Tibial nerve (tissue), 4 donors: ENCODE results near the gene DNAH10. TPM values are rescaled to one million over a fixed set of nuclear protein-coding genes. Genes with fewer than 3 reads are reported as not detected.

ENCODE experiments used
- DNase-seq, 2 donors: peaks; one replicate each; pipeline ENCODE4 v3.0.0-alpha.2; 2019; ENCODE audit warnings: low spot score in 2 of 2
- H3K27ac ChIP-seq, 4 donors: fragments of 200-600 bp; sonication (generic) in 3 of 4; one replicate each; pipeline ENCODE4 v1.5.1; 2017 to 2019; ENCODE audit warnings: mild to moderate bottlenecking in 1 of 4
- H3K27me3 ChIP-seq, 2 donors: fragments of 200-600 bp; sonication (generic) in 1 of 2; one replicate each; pipeline versions ENCODE4 v1.5.1 to v1.6.0; 2017 to 2019
- H3K36me3 ChIP-seq, 3 donors: fragments of 200-600 bp; sonication (generic); one replicate each; pipeline ENCODE4 v1.5.1; 2018 to 2019
- H3K4me1 ChIP-seq, 4 donors: fragments of 200-600 bp; sonication (generic) in 3 of 4; one replicate each; pipeline ENCODE4 v1.5.1; 2017 to 2019
- H3K4me3 ChIP-seq, 4 donors: fragments of 200-600 bp; sonication (generic) in 3 of 4; one replicate each; pipeline ENCODE4 v1.5.1; 2017 to 2019; ENCODE audit warnings: mild to moderate bottlenecking in 1 of 4, moderate library complexity in 1 of 4
- H3K9me3 ChIP-seq, 4 donors: fragments of 200-600 bp; sonication (generic) in 3 of 4; one replicate each; pipeline ENCODE4 v1.5.1; 2017 to 2019
- CTCF ChIP-seq, 5 experiments: fragments of 200-600 bp in 3 of 5; fragments of 450-650 bp in 2 of 5; sonication (generic) in 3 of 5; IDR thresholded peaks; one replicate each; pipeline ENCODE4 v1.5.1; 2016 to 2019; ENCODE audit warnings: antibody characterized with exemption in 5 of 5, mild to moderate bottlenecking in 3 of 5, moderate library complexity in 2 of 5
- EP300 ChIP-seq, 2 donors: sonication (generic); formaldehyde crosslinking; IDR thresholded peaks; one replicate each; pipeline ENCODE4 v1.6.1; 2017; ENCODE audit warnings: antibody characterized with exemption in 2 of 2, mild to moderate bottlenecking in 1 of 2
- POLR2A ChIP-seq, 2 donors: fragments of 450-650 bp; IDR thresholded peaks; one replicate each; pipeline ENCODE4 v1.6.1; 2017; ENCODE audit warnings: antibody characterized with exemption in 2 of 2, mild to moderate bottlenecking in 2 of 2, moderate library complexity in 2 of 2
- WGBS, 2 donors: methylation state at CpG; one replicate each; pipeline ENCODE4 v1.1.5; 2018; 5-methylcytosine and 5-hydroxymethylcytosine counted together
- total RNA-seq, 4 donors: library from RNA; depleted of rRNA; stranded (reverse); fragments of >200 nt; gene quantifications; one replicate each; pipeline ENCODE4 v1.1.0, GENCODE V29; 2016

The DNAH10 gene
- total RNA-seq, 4 donors from 2014 or later: 3.1 TPM; not detected in 3

- Histone ChIP-seq H3K27me3 (no peaks in the 10 kb centered on the region), H3K27ac (no peak overlapping the region), H3K36me3 (peaks cover 0 to 93% (median 4%) of the 10 kb centered on the region in 3 donors), H3K9me3 (no peaks in the 10 kb centered on the region), H3K4me3 (no peak overlapping the region), H3K4me1 (no peaks in the 10 kb centered on the region)
- no peak for TF ChIP-seq POLR2A (IDR thresholded peaks at IDR 0.05)
- no peak for TF ChIP-seq EP300 (IDR thresholded peaks at IDR 0.05)
- TF ChIP-seq CTCF (IDR thresholded peaks at IDR 0.05): no peak
- WGBS, 2 donors: 72 to 79% methylated on average over 12 of the region's 12 CpGs
- no peak for DNase-seq
Observed at GRCh38 chr12:123744836-123745235, 17.3 kb upstream of the DNAH10 start.

GRCh38 chr12:123747309-123747708 is 14.8 kb upstream of the DNAH10 start:
- Histone ChIP-seq H3K36me3 (peaks cover 0 to 92% (median 0%) of the 10 kb centered on the region in 3 donors), H3K27me3 (no peaks in the 10 kb centered on the region), H3K27ac (no peak overlapping the region), H3K4me1 (no peaks in the 10 kb centered on the region), H3K4me3 (no peak overlapping the region), H3K9me3 (no peaks in the 10 kb centered on the region)
- no peak for DNase-seq
- no peak for TF ChIP-seq CTCF (IDR thresholded peaks at IDR 0.05)
- no peak for TF ChIP-seq POLR2A (IDR thresholded peaks at IDR 0.05)
- no peak for TF ChIP-seq EP300 (IDR thresholded peaks at IDR 0.05)
- WGBS, 2 donors: 80 to 82% methylated on average over 5 of the region's 5 CpGs

- Histone ChIP-seq H3K4me3 (no peak overlapping the region), H3K9me3 (no peaks in the 10 kb centered on the region), H3K27me3 (no peaks in the 10 kb centered on the region), H3K36me3 (peaks cover 0 to 92% (median 4%) of the 10 kb centered on the region in 3 donors), H3K4me1 (no peaks in the 10 kb centered on the region), H3K27ac (no peak overlapping the region)
- WGBS, 2 donors: 84 to 87% methylated on average over 6 of the region's 6 CpGs
- DNase-seq: no peak
- no peak for TF ChIP-seq EP300 (IDR thresholded peaks at IDR 0.05)
- TF ChIP-seq POLR2A (IDR thresholded peaks at IDR 0.05): no peak
- no peak for TF ChIP-seq CTCF (IDR thresholded peaks at IDR 0.05)
Observed at GRCh38 chr12:123748161-123748560, 13.9 kb upstream of the DNAH10 start.

GRCh38 chr12:123748661-123749060 is 13.4 kb upstream of the DNAH10 start:
- no peaks in the 10 kb centered on the region for H3K4me1 ChIP-seq
- TF ChIP-seq CTCF (IDR thresholded peaks at IDR 0.05) (no peak), POLR2A (IDR thresholded peaks at IDR 0.05) (no peak), EP300 (IDR thresholded peaks at IDR 0.05) (no peak)
- H3K4me3 ChIP-seq: no peak overlapping the region
- no peaks in the 10 kb centered on the region for H3K9me3 ChIP-seq
- no peak overlapping the region for H3K27ac ChIP-seq
- peaks cover 0 to 92% (median 4%) of the 10 kb centered on the region in 3 donors for H3K36me3 ChIP-seq
- no peak for DNase-seq
- no peaks in the 10 kb centered on the region for H3K27me3 ChIP-seq
- 74 to 76% methylated on average over 4 of the region's 4 CpGs for WGBS, 2 donors

GRCh38 chr12:123749355-123749754 is 12.7 kb upstream of the DNAH10 start:
- Histone ChIP-seq H3K27ac (no peak overlapping the region), H3K9me3 (no peaks in the 10 kb centered on the region), H3K4me3 (no peak overlapping the region), H3K36me3 (peaks cover 0 to 92% (median 4%) of the 10 kb centered on the region in 3 donors), H3K4me1 (no peaks in the 10 kb centered on the region), H3K27me3 (no peaks in the 10 kb centered on the region)
- DNase-seq: no peak
- TF ChIP-seq CTCF (IDR thresholded peaks at IDR 0.05): no peak
- no peak for TF ChIP-seq EP300 (IDR thresholded peaks at IDR 0.05)
- TF ChIP-seq POLR2A (IDR thresholded peaks at IDR 0.05): no peak
- 96 to 98% methylated on average over 10 of the region's 10 CpGs for WGBS, 2 donors
